ENCODE measurements around the gene OR4P4. TPM values are rescaled to one million over a fixed set of nuclear protein-coding genes. Genes with fewer than 3 reads are reported as not detected.

Gene OR4P4
- total RNA-seq, 2 donors from 2014 or later = not detected

DNA sequence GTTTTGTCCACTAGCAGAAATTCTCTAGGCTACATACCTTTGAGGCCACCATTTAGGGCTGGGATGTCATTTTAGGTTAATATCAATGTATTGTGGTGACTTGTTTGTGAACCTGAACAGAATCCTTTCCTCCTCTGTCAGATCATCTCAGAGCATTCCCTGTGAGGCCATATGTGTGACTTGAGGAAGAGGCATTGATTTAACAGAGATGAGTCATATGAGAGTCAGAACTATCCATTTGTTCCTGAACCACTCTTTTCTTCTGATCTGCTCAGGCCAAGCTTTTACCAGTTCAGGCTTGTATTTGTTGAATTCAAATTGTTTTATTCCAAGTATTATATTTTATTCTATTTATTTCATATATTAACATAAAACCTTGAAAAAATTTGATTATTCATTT, 20.2 kb downstream of the OR4P4 start:
- no peak overlapping the region for H3K4me3 ChIP-seq
- no peaks in the 10 kb centered on the region for H3K4me1 ChIP-seq
- no peaks in the 10 kb centered on the region for H3K36me3 ChIP-seq
- intact Hi-C loops (cut with DNase I) = no loop called here
- H3K27ac ChIP-seq = no peak overlapping the region
- TF ChIP-seq, protein P1, sequence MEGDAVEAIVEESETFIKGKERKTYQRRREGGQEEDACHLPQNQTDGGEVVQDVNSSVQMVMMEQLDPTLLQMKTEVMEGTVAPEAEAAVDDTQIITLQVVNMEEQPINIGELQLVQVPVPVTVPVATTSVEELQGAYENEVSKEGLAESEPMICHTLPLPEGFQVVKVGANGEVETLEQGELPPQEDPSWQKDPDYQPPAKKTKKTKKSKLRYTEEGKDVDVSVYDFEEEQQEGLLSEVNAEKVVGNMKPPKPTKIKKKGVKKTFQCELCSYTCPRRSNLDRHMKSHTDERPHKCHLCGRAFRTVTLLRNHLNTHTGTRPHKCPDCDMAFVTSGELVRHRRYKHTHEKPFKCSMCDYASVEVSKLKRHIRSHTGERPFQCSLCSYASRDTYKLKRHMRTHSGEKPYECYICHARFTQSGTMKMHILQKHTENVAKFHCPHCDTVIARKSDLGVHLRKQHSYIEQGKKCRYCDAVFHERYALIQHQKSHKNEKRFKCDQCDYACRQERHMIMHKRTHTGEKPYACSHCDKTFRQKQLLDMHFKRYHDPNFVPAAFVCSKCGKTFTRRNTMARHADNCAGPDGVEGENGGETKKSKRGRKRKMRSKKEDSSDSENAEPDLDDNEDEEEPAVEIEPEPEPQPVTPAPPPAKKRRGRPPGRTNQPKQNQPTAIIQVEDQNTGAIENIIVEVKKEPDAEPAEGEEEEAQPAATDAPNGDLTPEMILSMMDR (IDR thresholded peaks at IDR 0.05) = no peak
- no peaks in the 10 kb centered on the region for H3K9me3 ChIP-seq
- DNase-seq = no peak
- no peaks in the 10 kb centered on the region for H3K27me3 ChIP-seq
- no peak overlapping the region for H3K9ac ChIP-seq (ENCODE audit: low read depth in 2 of 2, low read length in 2 of 2)

DNA sequence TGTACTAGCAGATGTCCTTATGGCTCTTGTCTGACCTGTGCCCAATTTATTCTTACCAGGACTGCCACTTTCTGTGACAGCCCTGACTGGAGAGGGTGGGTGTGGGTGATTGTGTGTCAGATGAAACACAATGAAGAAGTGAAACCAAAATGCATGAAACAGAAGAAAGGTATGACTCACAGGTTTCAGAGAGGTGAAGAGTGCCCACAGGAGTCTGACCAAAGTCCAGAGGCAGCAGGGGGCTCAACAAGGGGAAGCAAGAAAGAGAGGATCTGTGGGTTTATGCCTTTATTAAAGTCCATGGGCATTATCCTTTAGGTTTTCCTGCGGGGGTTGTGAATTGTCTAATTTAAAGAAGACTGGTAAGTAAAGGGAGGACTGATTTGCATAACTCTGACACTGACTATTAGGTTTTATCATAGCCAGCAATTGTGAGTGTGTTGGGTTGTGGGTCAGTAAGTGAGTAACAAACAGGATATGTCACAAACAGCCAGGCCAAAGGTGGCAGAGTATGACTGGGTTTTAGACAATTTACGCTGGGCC, 23.2 kb downstream of the OR4P4 start:
- intact Hi-C loops (cut with DNase I) = no loop called here
- TF ChIP-seq, protein P1 (IDR thresholded peaks at IDR 0.05) = no peak

DNA sequence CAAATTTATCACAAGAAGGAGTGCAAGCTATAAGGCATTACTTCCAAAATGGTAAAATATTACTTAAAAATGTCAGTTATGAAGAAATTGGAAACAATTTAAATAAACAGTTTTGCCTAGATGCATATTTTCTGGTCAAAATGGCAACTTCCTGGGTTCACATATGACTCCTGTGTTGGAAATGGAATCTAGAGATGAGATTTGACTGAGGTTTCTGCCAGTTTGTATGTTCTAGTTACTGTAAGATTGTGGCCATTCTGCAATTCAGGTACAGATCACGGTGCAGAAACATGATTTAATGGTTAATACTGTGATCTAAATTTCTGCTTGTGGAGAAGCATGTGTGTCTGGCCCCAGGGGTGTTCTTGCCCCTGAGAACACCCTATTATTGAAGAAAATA, 23.7 kb downstream of the OR4P4 start:
- Histone ChIP-seq H3K9ac (ENCODE audit: low read depth in 2 of 2, low read length in 2 of 2) (no peak overlapping the region), H3K36me3 (no peaks in the 10 kb centered on the region), H3K27me3 (no peaks in the 10 kb centered on the region), H3K27ac (no peak overlapping the region), H3K4me1 (no peaks in the 10 kb centered on the region), H3K9me3 (no peaks in the 10 kb centered on the region), H3K4me3 (no peak overlapping the region)
- intact Hi-C loops (cut with DNase I) = no loop called here
- DNase-seq = no peak
- TF ChIP-seq, protein P1 (IDR thresholded peaks at IDR 0.05) = no peak

More for the DNA sequence above, 23.2 kb downstream of the OR4P4 start:
- Histone ChIP-seq H3K27me3 (no peaks in the 10 kb centered on the region), H3K4me3 (no peak overlapping the region), H3K4me1 (no peaks in the 10 kb centered on the region), H3K36me3 (no peaks in the 10 kb centered on the region), H3K27ac (no peak overlapping the region), H3K9me3 (no peaks in the 10 kb centered on the region), H3K9ac (ENCODE audit: low read depth in 2 of 2, low read length in 2 of 2) (no peak overlapping the region)
- DNase-seq = no peak

GRCh38 chr11:55661901-55662300, 27.0 kb downstream of the OR4P4 start, which contains the start of gene OR4C6:
OR4C6 (plus strand) TSS chr11:55662201; CDS start chr11:55665167, 2,966 bp downstream.
- Histone ChIP-seq H3K36me3 (no peaks in the 10 kb centered on the region), H3K4me1 (no peaks in the 10 kb centered on the region), H3K9ac (ENCODE audit: low read depth in 2 of 2, low read length in 2 of 2) (no peak within 1 kb of the TSS), H3K9me3 (no peaks in the 10 kb centered on the region), H3K27ac (no peak within 1 kb of the TSS), H3K4me3 (no peak within 1 kb of the TSS), H3K27me3 (no peaks in the 10 kb centered on the region)
- DNase-seq = no peak
- intact Hi-C loops (cut with DNase I) = no loop called here
- TF ChIP-seq, protein P1 (IDR thresholded peaks at IDR 0.05) = no peak

DNA sequence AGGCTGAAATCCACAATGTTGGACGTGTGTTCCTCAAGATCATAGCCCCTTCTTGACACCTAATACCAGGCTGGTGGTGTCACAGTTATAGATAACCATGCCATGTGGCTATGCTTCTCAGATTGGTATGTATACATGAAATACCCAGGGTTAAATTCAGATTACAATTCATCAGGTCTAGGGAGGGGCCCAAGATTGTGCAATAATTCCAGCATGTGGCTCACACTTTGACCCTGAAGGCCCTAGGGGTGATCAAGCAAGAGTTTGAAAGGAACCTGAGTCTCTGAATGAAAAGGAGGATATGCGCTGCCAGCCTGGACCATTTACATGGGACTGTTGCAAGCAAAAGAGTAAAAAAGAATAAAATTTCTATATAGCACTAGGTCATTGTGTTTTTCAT, 34.5 kb downstream of the OR4P4 start:
- TF ChIP-seq, protein P1 (IDR thresholded peaks at IDR 0.05) = no peak
- no peak overlapping the region for H3K4me3 ChIP-seq
- DNase-seq = no peak
- intact Hi-C loops (cut with DNase I) = no loop called here
- H3K27ac ChIP-seq = no peak overlapping the region
- H3K9me3 ChIP-seq = no peaks in the 10 kb centered on the region
- no peak overlapping the region for H3K9ac ChIP-seq (ENCODE audit: low read depth in 2 of 2, low read length in 2 of 2)
- no peaks in the 10 kb centered on the region for H3K27me3 ChIP-seq
- H3K36me3 ChIP-seq = no peaks in the 10 kb centered on the region
- no peaks in the 10 kb centered on the region for H3K4me1 ChIP-seq
